Measurements from ENCODE around the gene PRR3. TPM values are rescaled to one million over a fixed set of nuclear protein-coding genes. Genes with fewer than 3 reads are reported as not detected.

PRR3 gene
- total and polyA plus RNA-seq, 2 of the 13 experiments (the other 11 are each of a cell fraction or from before 2014, with no cell fraction given): 14.6 to 21.2 TPM

DNA sequence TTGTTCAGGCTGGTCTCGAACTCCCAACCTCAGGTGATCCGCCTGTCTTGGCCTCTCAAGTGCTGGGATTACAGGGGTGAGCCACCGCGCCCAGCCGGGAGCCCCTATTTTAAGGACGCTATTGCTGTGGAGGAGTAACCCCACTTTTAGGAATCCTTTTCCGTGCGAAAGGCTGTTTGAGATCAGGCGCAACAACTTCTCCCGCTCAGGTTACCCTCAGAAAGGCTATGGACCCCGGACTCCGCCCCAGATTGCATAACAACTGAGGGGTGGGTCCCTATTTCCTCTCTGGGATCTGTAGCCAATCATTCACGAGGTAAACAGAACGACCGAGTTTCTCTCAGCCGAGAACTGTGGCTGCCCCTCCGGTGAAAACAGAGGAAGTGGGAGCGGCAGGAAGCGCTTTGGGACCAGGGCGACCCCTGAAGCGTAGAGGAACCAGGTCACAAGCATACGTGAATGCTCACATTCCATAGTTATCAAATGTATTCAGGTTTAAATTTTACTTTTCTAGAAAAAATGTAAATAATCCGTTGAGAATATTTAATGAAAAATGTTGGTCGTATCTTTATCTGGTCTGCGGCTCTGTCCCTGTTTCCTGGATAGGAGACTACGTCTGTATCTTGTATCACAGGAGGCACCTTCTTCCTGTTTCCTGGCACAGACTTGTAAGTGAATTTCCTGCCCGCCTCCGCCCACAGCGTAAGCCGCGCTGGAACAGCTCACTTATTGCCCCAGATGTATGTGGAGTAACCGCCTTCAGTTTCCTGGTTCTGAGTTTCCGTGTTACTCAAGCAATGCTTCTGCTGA, 40.9 kb upstream of the PRR3 start (continued):
- TF ChIP-seq ZFYVE20 (CRISPR knock-in tag; IDR thresholded peaks at IDR 0.05; ENCODE audit: borderline replicate concordance, low read depth): no peak
- TF ChIP-seq HOXA5 (CRISPR knock-in tag; IDR thresholded peaks at IDR 0.05): peak; percentile 69; the same call in 1 of the 2 replicates
- TF ChIP-seq CENPT (CRISPR knock-in tag; IDR thresholded peaks at IDR 0.05; ENCODE audit: low read depth): no peak
- no peak for TF ChIP-seq MTA3 (CRISPR knock-in tag; IDR thresholded peaks at IDR 0.05)
- TF ChIP-seq AGO1 (IDR thresholded peaks at IDR 0.05; ENCODE audit: low read depth, low read length, poor library complexity, severe bottlenecking): no peak
- peak; percentile 44; the same call in 1 of the 2 replicates for TF ChIP-seq ZBTB7A (CRISPR knock-in tag; IDR thresholded peaks at IDR 0.05)
- TF ChIP-seq CTCF (CRISPR knock-in tag; IDR thresholded peaks at IDR 0.05): no peak; the same call in 1 of the 2 replicates
- peak; percentile 24; the same call in 1 of the 2 replicates for TF ChIP-seq HNF4G (IDR thresholded peaks at IDR 0.05; ENCODE audit: borderline replicate concordance, low read depth, low read length)
- peak; percentile 34; the same call in 1 of the 2 replicates for TF ChIP-seq HNF4G (CRISPR knock-in tag; IDR thresholded peaks at IDR 0.05; ENCODE audit: borderline replicate concordance, low read depth)
- TF ChIP-seq MIER3 (CRISPR knock-in tag; IDR thresholded peaks at IDR 0.05; ENCODE audit: borderline replicate concordance): peak; percentile 78; the same call in 1 of the 2 replicates
- TF ChIP-seq ZNF552 (CRISPR knock-in tag; IDR thresholded peaks at IDR 0.05; ENCODE audit: borderline replicate concordance): no peak
- TF ChIP-seq ZNF24 (IDR thresholded peaks at IDR 0.05): no peak
- peak; percentile 27; the same call in 1 of the 2 replicates for TF ChIP-seq SMC3 (IDR thresholded peaks at IDR 0.05; ENCODE audit: low read length)
- TF ChIP-seq RAD21 (CRISPR knock-in tag; IDR thresholded peaks at IDR 0.05): no peak
- 0 out of 2 replicates have a peak, but pooled peaks have one; percentile 12 for TF ChIP-seq HMG20B (CRISPR knock-in tag; conservative IDR thresholded peaks at IDR 0.05)
- TF ChIP-seq, protein P1, sequence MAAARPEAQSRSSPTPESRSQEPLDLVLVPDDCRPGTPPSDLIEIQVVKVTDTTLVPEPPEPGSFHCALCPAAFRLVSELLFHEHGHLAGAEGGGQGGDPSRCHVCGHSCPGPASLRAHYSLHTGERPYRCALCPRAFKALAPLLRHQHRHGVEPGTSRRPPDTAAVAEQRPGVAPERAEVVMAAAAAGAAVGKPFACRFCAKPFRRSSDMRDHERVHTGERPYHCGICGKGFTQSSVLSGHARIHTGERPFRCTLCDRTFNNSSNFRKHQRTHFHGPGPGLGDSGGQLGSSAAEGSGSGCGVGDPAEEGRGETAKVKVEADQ (CRISPR knock-in tag; IDR thresholded peaks at IDR 0.05; ENCODE audit: borderline replicate concordance): no peak
- peak; percentile 76 for TF ChIP-seq SALL1 (CRISPR knock-in tag; IDR thresholded peaks at IDR 0.05)
- peak; percentile 39; the same call in 1 of the 2 replicates for TF ChIP-seq POGK (CRISPR knock-in tag; conservative IDR thresholded peaks at IDR 0.05)
- TF ChIP-seq ZNF343 (CRISPR knock-in tag; IDR thresholded peaks at IDR 0.05): no peak
- TF ChIP-seq SIN3A (IDR thresholded peaks at IDR 0.05; ENCODE audit: borderline replicate concordance, low read depth, low read length): no peak; the same call in 1 of the 2 replicates
- TF ChIP-seq ELF4 (CRISPR knock-in tag; IDR thresholded peaks at IDR 0.05; ENCODE audit: borderline replicate concordance): no peak; the same call in 1 of the 2 replicates
- TF ChIP-seq HNRNPK (IDR thresholded peaks at IDR 0.05; ENCODE audit: low read depth, low read length, poor library complexity, severe bottlenecking): no peak
- peak; percentile 80 for TF ChIP-seq THAP11 (CRISPR knock-in tag; IDR thresholded peaks at IDR 0.05)
- no peak for TF ChIP-seq ZMAT5 (CRISPR knock-in tag; IDR thresholded peaks at IDR 0.05; ENCODE audit: borderline replicate concordance, low read depth)
- peak; percentile 53; the same call in 1 of the 2 replicates for TF ChIP-seq NCOA2 (CRISPR knock-in tag; IDR thresholded peaks at IDR 0.05)
